Mammary epithelial cell (primary cell): ENCODE data around the gene MFRP.

Source experiments
- EZH2 ChIP-seq: IDR thresholded peaks from 2 replicates; pipeline ENCODE4 v1.6.1; 2012; ENCODE audit warnings: low read length, inconsistent platforms, borderline replicate concordance
- TF ChIP-seq, protein P1 (sequence below), 2 donors: IDR thresholded peaks in 1 of 2; conservative IDR thresholded peaks in 1 of 2; 2 replicates each; pipeline ENCODE4 v1.5.1; 2011 to 2012; ENCODE audit warnings: inconsistent platforms in 2 of 2, low read length in 2 of 2, mild to moderate bottlenecking in 2 of 2, control low read depth in 1 of 2, low read depth in 1 of 2; ENCODE audit not compliant: insufficient read depth in 1 of 2; ENCODE audit errors: extremely low read depth in 1 of 2

DNA sequence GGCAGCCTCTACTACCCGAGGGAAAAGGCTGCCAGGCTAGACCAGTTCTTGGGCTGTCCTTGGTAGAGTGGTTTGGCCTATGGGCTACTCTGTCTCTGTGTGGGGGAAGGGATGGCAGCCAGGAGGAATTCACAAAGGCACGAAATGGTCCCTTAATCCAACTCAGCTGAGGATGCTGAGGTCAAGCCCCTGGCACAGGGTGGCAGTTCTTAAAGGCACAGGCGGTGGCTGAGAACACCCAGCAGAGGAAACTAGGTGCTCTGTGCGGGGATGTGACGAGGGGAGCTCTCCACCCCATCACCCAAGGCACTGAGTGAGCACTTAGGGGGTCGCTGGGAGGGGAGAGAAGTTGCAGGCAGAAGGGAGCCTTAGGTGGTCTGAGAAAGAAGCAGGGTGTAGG is at the start of gene MFRP:
- TF ChIP-seq, protein P1, sequence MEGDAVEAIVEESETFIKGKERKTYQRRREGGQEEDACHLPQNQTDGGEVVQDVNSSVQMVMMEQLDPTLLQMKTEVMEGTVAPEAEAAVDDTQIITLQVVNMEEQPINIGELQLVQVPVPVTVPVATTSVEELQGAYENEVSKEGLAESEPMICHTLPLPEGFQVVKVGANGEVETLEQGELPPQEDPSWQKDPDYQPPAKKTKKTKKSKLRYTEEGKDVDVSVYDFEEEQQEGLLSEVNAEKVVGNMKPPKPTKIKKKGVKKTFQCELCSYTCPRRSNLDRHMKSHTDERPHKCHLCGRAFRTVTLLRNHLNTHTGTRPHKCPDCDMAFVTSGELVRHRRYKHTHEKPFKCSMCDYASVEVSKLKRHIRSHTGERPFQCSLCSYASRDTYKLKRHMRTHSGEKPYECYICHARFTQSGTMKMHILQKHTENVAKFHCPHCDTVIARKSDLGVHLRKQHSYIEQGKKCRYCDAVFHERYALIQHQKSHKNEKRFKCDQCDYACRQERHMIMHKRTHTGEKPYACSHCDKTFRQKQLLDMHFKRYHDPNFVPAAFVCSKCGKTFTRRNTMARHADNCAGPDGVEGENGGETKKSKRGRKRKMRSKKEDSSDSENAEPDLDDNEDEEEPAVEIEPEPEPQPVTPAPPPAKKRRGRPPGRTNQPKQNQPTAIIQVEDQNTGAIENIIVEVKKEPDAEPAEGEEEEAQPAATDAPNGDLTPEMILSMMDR (conservative IDR thresholded peaks at IDR 0.05 in 1 of 2, IDR thresholded peaks at IDR 0.05 in 1 of 2; ENCODE audit: extremely low read depth in 1 of 2, insufficient read depth in 1 of 2, low read depth in 1 of 2, low read length in 2 of 2), result no peak
- TF ChIP-seq EZH2, result no peak
